Measurements from ENCODE around the gene NREP.

NREP gene

DNA sequence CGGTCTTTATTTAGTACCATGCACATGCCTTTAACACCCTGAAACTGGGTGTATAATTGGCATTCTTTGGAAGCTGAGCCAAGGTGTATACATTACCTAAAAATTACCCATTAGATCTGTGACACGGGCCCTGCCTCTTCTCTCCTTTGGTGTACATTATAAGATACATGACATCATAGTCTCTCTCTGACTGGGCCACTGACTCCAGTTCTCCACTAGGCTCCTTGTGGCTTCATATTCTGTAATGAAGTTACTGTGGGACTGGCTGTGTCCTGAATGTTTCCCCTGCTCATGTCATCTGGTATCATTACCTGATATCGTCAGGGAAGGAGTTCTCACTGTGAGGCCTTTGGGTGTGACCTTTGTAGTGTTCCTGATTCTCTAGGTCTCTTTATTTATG lies 65.5 kb downstream of the NREP start:
- no peak for DNase-seq

DNA sequence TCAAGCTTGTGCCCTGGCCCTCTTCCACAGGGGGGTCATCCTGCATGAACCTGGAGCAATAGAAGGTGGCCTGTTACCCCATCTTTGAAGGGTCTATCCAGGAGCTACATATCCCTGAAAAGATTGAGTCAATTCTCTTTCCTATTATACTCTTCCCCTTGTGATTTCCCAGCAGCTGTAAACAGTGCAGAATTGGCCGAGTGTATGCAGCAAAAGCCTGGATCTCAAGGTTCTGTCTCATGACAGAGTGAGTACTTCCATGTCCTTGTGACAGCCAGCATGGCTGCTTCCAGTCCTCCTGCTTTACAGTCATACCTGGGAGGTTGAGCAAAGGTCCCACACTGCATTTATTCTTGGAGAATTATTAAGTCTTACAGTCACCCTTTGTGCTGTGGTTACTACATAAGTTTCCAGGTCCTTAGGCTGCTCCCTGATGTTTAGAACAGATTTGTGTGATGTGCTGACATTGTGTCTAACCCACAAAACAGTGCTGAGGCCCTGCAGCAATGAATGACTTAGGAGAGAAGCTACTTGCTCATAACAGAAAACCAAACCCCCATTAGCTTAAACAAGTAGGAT lies 67.5 kb downstream of the NREP start:
- DNase-seq, result no peak

DNA sequence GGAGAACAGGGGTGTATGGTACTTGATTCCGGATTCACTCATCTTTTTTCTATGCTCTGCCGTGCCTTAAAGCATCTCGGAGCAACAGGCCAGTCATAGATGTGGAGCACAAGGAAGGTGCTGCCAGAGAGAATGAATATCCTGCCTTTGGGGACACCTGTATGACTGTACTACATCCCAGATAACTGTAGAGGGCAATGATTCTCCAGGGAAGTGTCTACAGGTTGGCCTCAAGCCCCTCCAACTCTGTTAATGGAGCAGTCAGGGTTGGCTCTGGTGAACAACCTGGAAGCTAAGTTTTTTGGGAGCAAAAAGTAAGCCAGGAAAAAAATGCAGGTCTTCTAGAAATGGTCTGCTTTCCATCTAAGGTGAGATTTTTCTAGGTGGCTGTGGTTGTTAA lies 71.0 kb downstream of the NREP start:
- DNase-seq, result no peak

DNA sequence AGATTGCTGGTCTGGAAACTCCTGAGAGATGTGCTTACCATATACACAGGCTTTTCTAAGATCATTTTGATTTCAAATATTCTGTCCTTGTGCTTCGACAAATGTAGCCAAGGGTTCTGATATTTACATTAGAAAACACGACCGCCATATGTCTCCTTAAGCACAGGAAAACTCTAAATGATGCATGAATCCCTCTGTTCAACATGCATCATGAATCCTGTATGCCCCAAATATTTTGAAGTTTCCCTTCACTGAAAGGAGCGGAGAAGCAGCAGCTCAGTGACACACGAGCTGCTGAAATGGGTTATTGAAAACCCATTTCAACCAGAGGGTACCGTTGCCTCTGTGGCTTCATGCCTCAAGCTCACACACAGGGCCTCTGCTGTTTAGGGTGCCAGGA lies 74.4 kb downstream of the NREP start:
- no peak for DNase-seq

DNA sequence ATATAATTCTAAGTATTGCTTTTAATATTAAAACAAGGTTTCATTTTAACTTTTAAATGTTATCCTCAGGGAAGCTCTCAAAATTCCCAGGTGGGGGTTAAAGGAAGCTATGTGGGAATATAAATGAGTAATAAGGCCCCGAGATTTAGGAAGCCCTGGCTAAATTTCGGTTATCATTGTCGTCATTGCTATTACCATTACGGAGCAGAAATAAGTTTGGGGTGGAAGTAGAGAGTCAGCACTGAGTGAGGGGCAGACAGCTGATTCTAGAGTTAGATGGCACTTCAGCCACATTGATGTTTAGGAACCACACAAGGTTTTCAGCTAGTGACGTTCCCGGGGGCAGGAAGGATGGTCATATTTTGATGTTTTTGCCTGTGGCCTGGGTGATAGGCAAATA lies 74.9 kb downstream of the NREP start:
- no peak for DNase-seq

DNA sequence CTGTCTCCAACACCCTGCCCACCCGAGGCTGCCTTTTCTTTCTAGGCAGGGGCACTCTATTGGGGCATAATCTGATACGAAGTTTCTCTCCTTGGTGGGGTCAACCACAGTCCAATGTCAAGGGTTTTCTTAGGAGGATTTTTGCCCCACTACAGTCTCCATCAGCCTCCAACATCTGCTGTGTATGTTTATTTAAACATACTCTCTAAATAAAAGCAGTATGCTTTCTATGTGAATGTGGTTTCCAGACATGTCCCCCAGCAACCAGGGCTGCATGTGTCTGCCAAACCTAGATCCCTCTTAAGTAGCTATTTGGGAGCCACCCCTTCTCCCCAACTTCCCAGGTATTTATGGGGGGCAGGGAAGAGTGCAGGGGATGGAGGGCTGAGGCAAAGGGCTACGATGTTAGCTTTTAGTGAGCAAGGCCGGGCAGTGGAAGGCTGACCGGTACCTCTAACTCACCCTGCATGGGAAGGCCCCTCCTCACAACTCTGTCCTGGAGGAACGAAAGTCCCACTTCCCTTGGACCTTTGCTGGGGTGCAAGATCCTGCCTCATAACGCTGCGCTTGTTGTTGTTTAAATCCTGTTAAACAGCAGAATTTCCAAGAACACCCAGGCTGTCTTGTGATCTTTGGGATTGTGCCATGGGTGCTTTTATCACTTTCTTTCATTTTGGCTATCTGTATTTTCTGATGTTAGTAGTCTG lies 75.4 kb downstream of the NREP start:
- no peak for DNase-seq

DNA sequence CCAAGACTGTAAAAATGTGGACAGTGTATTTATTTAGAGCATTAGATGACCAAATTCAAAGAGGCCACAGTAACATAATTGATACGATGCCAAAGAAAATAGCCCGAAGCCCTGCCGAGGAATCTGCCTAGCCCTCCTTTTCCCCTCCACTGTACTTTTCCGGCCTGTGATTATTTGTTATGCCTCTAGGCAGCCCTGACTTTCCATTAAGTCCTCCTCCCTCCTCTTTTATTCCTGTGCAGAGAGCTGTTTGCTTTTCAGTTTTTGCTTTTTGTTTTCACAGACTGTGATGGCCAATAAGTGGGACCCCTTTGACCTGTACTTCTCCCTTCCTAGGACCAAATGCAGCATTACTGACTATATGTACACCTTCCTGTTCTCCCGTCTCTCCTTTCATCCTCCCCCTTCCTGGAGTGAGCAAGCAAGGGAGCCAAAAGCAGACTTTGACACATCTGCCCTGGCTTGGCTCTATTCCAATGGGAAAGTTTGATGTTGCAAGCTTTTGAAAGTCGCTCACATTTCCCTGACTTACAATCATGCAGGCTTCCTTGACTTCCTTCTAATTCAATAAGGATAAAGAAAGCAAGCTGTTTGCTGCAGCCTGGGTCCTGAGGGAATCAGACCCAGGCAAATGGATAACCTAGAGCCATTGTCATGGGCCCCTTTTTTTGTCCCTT lies 76.1 kb downstream of the NREP start:
- DNase-seq, result no peak

DNA sequence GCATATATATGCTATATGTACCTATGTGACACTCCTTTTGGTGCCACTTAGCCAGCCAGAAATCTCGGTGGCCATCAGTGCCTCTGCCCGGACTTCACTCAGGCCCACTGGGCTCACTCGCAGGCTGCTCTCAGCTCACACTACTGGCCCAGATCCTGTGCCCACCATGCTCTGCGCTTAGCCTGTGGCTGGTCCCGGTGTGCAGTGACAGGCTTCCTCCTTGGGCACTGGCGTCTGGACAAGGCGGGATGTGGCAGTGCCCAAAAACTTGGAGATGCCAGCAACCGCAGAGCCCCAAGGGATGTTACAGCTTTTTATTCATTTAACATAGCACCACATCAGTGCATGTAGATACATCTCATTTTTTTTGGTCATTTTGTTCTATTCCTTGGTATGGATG lies 77.4 kb downstream of the NREP start:
- no peak for DNase-seq

All from NCI-H1436 (cell line).